ENCODE results near the gene NKD1.

- TF ChIP-seq CTCF (IDR thresholded peaks at IDR 0.05): no peak
- TF ChIP-seq POLR2A (IDR thresholded peaks at IDR 0.05): no peak
These were observed 23.6 kb downstream of the NKD1 start for GRCh38 chr16:50571786-50572185.

Measured in sigmoid colon (tissue), 3 donors.